Measurements from ENCODE around the gene MRPS14. TPM values are rescaled to one million over a fixed set of nuclear protein-coding genes. Genes with fewer than 3 reads are reported as not detected.
"Not testable (repeated sequence)": the region's sequence is repeated elsewhere in the genome, so short reads cannot be mapped to it uniquely, and the experiment has no call there.

Gene MRPS14
- total RNA-seq, 1 donor from 2014 or later: 8.2 TPM

GRCh38 chr1:175045519-175045918, 22.3 kb upstream of the MRPS14 start:
- Histone ChIP-seq H3K27ac (no peak overlapping the region), H3K4me1 (no peaks in the 10 kb centered on the region), H3K4me3 (no peak overlapping the region), H3K36me3 (no peaks in the 10 kb centered on the region), H3K9me3 (no peaks in the 10 kb centered on the region), H3K27me3 (no peaks in the 10 kb centered on the region)
- TF ChIP-seq CTCF (IDR thresholded peaks at IDR 0.05): no peak
- no peak for DNase-seq (ENCODE audit: low spot score in 2 of 2)
- intact Hi-C loops (cut with DNase I): no loop called here

- Histone ChIP-seq H3K9me3 (no peaks in the 10 kb centered on the region), H3K36me3 (no peaks in the 10 kb centered on the region), H3K4me3 (no peak overlapping the region), H3K27ac (no peak overlapping the region), H3K4me1 (no peaks in the 10 kb centered on the region), H3K27me3 (no peaks in the 10 kb centered on the region)
- no peak for TF ChIP-seq CTCF (IDR thresholded peaks at IDR 0.05)
- no peak for DNase-seq (ENCODE audit: low spot score in 2 of 2)
- intact Hi-C loops (cut with DNase I): no loop called here
Measured at GRCh38 chr1:175045097-175045496, 21.9 kb upstream of the MRPS14 start.

GRCh38 chr1:175044591-175044990, 21.4 kb upstream of the MRPS14 start:
- DNase-seq (ENCODE audit: low spot score in 2 of 2); H3K9me3 ChIP-seq; H3K4me1 ChIP-seq; H3K27me3 ChIP-seq; intact Hi-C loops (cut with DNase I); H3K27ac ChIP-seq; H3K4me3 ChIP-seq; H3K36me3 ChIP-seq: not testable (repeated sequence)

- Histone ChIP-seq H3K4me1 (no peaks in the 10 kb centered on the region), H3K27ac (no peak overlapping the region), H3K36me3 (no peaks in the 10 kb centered on the region), H3K27me3 (no peaks in the 10 kb centered on the region), H3K4me3 (no peak overlapping the region), H3K9me3 (no peaks in the 10 kb centered on the region)
- no peak for TF ChIP-seq CTCF (IDR thresholded peaks at IDR 0.05)
- intact Hi-C loops (cut with DNase I): no loop called here
- no peak for DNase-seq (ENCODE audit: low spot score in 2 of 2)
Measured at GRCh38 chr1:175043824-175044223, 20.6 kb upstream of the MRPS14 start.

GRCh38 chr1:175042650-175043049, 19.4 kb upstream of the MRPS14 start:
- no peaks in the 10 kb centered on the region for H3K36me3 ChIP-seq
- no peak for TF ChIP-seq CTCF (IDR thresholded peaks at IDR 0.05)
- intact Hi-C loops (cut with DNase I): no loop called here
- H3K4me3 ChIP-seq: no peak overlapping the region
- no peak overlapping the region for H3K27ac ChIP-seq
- no peaks in the 10 kb centered on the region for H3K27me3 ChIP-seq
- no peaks in the 10 kb centered on the region for H3K9me3 ChIP-seq
- no peak for DNase-seq (ENCODE audit: low spot score in 2 of 2)
- H3K4me1 ChIP-seq: no peaks in the 10 kb centered on the region

- DNase-seq (ENCODE audit: low spot score in 2 of 2): no peak
- intact Hi-C loops (cut with DNase I): no loop called here
- Histone ChIP-seq H3K9me3 (no peaks in the 10 kb centered on the region), H3K4me3 (no peak overlapping the region), H3K27me3 (no peaks in the 10 kb centered on the region), H3K4me1 (no peaks in the 10 kb centered on the region), H3K27ac (no peak overlapping the region), H3K36me3 (no peaks in the 10 kb centered on the region)
- TF ChIP-seq CTCF (IDR thresholded peaks at IDR 0.05): no peak
Measured at GRCh38 chr1:175040324-175040879, 17.2 kb upstream of the MRPS14 start.
